HG03025 (cell line): ENCODE measurements around the gene BMX.

ENCODE experiments used
- ATAC-seq: cut with Tn5 transposase; IDR thresholded peaks from one replicate; pipeline ENCODE4 v1.9.1; 2021; ENCODE audit warnings: mild to moderate bottlenecking, moderate library complexity; ENCODE audit not compliant: unreplicated experiment, low FRiP score

The BMX gene

DNA sequence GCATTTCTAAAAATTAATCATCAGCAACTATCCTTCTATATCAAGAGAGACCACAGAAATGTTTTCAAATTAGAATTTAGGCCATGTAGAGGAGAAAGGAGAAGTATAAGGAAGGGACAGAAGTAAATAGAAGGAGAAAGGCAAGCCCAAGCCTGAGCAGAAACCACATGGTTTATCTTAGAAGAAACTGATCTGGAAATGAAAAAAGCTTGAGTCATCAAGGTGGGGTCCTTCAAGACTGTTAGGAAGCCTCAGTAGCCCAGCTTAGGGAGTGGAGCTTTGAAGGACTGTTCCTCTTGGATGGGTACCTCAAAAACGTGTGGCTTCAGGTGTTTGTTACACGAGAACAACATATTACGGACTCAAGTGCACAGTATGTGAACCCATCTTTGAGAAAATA lies 4.5 kb downstream of the BMX start:
- no peak for ATAC-seq

DNA sequence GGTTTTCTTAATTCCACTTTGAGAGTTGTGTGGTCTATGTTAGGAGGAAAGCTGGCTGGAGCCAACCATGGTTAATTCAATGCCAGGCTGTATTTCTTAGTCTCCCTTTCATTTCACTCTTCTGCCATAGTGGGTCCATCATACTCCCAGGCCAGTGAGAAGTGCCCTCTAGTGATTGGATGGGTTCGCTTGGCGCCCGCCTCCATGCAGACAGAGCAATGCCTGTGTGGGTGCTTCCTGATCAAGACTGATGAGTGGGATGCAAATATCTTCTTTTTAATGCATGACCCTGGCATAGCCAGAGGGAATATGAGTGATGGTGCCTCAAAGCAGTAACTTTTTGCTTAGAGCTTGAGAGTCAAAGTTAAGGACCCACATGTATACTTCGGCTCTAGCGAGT lies 6.4 kb downstream of the BMX start:
- ATAC-seq = no peak

DNA sequence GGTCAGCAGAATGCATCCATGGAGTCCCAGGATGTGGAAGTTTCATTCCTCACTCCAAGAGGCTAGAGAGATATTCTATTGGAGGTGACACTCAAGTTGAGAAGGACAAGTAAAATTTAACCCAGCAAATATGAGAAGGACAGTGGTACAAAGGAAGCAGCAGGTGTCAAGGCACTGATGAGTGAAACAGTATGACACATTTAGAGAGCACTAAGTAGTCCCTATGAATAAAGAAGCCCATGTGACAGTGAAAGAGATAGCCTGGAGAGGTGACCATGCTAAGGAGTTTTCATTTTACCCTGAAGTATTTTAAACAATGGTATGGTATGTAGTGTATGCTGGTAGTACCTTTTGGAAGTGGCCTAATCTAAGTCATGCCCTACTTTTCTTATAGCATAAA lies 9.2 kb downstream of the BMX start:
- ATAC-seq = no peak

DNA sequence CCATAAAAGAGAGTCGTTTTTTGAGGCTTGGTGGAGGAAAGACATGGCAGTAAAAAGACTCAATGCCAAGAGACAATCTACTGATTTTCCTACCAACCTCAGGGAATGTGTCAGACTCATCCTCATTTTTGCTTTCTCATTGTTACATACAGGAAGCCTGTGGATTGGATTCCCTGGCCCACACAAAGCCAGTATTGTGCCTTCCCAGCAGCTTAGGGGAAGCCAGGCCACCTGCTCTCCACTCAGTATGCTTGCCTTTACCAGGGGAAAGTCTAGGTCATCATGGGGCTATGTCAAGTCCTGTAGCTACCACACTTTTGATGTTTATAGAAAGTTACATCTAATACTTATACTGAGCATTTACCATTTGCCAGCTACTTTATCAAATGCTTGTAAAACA lies 11.0 kb downstream of the BMX start:
- ATAC-seq = no peak

DNA sequence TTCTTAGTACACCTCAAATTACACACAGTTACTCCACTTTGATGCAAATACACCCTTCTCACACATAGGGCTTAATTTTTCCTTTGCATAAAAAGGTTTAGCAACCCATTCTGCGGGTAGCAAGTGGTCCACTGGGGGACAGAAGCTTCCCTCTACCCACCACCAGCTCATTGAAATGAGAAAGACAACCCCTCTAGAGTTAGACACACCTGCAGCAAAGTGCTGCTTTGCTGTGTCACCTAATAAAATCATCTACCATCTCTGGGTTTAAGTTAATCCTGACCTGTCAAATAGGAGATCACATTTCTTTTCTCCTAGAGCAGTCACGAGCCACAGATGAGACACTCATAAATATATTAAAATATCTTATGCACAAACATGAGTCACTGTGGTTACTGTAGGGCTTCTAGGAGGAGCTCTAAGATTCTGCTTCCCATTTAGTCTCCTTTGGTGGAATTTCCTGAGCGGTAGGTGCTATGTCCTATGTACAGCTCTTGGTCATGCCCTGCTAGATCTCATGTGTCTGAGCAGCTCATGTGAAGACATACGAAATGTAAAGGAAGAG lies 11.9 kb downstream of the BMX start:
- ATAC-seq = no peak

DNA sequence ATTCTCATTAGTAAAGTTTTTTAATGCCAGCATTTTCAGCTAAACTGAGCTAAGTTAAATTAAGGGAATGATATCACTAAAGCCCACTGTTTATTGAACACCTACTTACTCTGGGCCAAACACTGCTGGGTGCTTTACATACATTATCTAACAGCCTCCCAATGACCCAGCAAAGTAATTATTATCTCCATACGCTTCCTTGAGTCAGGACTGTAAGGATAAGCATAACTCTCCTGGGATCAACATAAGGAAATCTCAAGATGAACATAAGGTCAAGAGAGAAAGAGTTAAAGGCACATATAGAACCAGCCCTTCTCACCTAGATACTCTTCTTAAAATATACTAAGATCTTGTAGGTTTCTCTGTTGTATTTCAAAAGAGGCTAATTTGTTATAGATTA lies 13.7 kb downstream of the BMX start:
- no peak for ATAC-seq

DNA sequence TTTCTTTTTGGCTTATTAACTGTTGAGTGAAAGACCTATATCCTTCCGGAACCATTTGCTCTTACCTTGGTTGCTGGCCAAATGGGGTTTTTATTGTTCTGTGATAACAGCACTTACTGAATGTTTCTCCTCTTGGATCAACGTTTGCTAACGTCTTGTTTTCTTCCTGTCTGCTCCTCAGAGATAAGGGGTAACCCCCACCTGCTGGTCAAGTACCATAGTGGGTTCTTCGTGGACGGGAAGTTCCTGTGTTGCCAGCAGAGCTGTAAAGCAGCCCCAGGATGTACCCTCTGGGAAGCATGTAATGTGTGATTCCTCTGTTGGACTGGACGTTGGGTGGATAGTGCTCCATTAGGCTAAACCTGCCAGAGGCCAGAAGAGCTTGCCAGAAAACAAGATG lies 15.3 kb downstream of the BMX start:
- no peak for ATAC-seq

DNA sequence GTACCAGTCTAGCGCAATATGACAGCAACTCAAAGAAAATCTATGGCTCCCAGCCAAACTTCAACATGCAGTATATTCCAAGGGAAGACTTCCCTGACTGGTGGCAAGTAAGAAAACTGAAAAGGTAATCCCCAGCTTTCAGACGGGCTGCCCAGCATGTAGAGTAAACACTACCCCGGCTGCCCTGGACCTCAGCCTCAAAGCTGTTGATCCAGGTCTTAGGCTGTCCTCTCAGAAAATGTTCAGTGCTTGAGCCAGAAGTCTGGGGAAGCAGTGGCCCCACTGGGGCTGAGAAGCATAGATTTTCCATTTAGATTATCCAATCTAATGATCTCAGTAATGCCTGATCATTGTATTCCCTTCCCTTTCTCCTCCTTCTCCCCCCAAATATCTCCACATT lies 21.9 kb downstream of the BMX start:
- no peak for ATAC-seq

DNA sequence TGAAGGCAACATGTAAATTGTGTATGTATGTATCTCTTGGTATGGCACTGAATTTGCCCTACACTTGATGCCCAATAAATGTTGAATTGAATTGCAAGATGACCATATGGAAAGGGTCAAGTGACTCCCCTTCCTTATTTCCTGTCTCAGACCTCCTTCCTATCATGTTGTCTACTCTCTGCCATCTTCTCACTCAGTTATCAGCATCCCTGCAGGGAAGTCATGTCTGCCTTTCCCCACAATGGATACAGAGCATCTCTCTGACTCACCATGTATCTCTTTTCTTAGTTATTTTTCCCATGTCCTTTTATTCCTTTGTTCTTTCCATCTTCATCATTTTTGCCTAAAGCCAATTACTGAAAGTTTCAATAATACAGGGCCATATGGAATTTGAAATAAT lies 22.5 kb downstream of the BMX start:
- ATAC-seq = no peak

DNA sequence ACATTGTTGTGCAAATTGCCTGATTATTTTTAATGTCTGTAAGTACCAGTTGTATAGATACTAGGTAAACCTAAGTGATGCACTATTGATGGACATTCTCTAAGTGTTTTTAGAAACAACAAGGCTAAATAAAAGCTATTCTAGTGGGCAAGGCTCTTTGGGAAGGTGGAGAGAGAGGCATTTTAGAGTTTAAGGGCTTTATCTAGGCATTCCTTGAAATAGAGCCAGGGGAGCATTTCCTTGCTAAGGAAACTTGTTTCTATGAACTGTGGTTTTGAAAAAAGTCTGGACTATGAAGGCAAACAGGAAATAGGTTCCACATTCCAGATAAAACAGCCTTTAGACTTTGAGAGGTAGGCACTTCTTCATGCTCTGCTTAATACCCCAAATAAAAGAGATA lies 23.8 kb downstream of the BMX start:
- no peak for ATAC-seq

DNA sequence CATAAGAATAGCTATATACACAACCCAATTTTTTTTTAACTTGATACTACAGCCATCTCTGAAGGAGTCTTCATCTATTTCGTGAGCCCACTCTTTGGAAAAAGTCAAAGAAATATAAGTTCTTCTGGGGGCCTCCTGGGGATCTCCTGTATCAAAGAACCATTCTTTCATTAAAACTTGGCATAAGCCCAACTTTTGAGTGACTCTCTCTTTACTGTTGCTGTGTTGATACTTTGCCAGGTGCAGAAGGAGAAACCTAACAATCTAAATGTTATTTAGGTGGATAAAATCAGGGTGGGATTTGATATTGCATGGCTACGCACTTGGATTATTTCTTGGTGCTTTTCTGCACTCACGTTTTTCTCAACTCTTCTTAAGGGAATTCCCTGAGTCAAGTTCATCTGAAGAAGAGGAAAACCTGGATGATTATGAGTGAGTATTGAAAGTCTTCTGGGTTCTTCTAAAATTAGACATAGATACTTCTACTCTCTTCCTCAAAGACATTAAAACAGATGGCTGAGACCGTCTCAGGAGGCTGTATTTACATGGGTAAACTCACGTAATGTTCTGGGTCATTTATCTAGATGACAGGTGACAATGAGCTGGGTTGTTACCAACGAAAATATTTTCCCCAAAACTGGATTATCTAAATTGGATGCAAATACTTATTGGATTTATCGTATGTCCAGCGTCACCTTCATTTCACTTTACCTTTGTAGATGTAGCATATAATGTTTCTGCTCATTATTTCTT lies 25.2 kb downstream of the BMX start:
- ATAC-seq = no peak

DNA sequence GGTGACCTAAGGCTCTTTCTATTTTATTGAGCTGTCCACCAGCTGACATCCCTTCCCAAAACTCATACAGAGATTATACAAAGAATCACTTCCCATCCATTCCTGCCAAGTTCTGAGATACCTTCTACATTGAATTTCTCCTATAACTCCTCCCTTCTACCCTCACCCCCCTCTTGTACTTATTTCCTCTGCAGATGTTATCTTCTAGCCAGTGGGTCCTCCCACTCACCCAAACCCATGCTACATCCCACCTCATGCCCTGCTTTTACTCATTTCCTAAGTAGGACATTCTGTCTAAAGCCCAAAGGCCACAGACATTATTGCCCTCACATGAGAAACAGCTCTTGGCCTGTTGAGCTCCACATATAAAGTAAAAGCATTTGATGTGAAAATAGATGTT lies 28.6 kb downstream of the BMX start:
- no peak for ATAC-seq

DNA sequence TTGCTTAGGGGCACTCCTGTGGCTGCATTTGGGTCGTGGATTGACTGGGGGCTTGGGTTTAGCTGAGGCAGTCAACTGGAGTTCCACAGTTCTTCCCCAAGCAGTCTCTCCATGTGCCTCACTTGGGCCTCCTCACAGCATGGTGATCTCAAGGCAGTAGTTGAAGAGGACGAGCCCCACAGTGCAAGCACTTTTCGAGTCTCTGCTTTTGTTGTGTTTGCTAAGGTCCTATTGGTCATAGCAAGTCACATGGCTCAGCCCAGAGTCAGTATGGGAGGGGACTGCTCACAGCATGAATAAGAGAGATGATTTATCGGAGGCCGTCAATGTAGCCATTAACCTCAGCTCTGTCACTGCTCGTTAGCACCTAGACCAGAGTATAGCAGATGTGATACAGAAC lies 29.7 kb downstream of the BMX start:
- no peak for ATAC-seq

DNA sequence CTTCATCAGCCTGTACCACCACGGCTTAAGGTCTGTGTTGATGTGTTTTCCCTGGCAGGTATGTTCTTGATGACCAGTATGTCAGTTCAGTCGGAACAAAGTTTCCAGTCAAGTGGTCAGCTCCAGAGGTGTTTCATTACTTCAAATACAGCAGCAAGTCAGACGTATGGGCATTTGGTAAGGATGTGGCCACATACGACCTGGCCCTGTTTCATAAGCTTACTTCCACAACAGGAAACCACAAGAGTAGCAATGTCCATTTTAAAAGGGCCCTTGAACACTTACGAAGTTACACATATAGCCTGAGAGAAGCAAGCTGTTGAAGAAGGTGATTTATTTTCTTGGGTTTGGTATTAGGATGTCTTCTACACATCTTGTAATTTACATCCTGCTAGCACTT lies 46.1 kb downstream of the BMX start:
- ATAC-seq = no peak

DNA sequence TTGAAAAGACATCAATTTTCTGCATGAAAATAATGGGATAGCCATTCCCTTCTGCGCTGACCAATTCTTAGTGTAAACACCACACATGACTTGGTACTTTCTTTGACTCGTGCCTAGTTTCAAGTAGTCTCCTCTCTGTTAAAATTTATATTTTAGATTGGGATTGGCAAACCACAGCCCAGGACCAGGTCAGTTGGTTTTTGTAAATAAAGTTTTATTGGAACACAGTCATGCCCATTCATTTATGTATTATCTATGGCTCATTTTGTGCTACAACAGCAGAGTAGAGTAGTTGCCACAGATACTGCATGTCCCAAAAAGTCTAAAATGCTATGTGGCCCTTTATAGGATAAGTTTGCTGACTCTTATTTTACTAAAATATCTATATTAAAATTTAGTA lies 46.7 kb downstream of the BMX start:
- ATAC-seq = no peak

DNA sequence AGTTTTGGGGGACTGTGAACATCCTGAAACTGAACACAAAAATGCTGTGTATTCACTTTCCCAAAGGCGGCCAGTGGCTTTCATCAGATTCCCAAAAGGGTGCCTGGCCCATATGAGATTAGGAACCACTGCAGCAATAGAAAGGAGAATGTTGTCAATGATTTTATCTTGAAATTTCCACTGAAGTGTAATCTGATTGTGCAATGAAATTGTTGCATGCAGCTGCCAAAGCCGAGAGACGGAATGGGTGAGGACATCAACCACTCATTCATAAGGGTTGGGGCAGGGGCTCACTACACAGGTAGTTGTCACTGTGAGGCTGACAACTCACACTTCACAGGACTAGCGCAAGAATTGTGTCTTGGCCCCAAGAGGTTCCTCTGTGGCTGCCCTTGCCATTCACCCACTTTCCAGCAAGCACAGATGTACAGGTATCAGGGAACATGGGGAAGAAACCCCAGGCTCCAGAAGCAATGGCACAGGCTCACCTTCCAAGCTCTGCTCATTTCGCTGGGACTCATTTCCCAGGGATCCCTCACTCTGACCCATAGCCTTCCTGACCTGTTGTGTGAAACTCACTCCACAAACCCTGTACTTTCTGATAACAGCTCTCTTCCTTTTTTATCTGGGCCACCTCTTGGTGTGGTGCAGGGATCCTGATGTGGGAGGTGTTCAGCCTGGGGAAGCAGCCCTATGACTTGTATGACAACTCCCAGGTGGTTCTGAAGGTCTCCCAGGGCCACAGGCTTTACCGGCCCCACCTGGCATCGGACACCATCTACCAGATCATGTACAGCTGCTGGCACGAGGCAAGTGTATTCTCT lies 48.8 kb downstream of the BMX start:
- ATAC-seq = no peak

DNA sequence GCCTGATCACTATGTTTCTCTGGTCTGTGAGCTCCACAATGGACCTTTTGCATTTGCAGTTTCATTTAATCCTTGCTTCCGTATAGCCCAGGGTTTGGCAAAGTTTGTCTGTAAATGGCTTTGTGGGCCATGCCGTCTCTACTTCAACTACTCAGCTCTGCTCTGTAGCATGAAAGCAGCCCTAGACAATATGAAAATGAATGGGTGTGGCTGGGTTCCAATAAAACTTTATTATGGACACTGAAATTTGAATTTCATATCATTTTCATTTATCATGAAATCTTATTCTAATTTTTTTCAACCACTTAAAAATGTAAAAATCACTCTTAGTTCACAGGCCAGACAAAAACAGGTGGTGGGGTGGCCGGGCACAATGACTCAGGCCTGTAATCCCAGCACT lies 58.6 kb downstream of the BMX start:
- ATAC-seq = no peak

DNA sequence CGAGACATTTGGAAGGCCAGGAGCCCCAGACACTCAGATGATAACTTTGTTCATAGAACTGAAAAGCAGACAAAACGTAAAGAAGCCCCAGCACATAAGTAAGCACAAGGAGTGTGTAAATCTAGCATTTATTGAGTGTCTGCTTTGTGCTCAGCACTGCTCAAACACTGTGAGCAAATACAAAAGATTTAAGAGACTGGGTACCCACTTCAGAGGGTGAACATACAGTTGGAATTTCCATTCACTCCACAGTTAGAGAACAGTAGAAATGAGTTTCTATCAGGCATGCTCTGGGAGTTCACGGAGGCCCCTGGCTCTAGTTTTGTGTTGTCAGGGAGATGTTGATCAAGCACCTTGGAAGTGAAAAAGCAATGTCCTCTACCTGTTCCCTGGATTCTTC lies 60.3 kb downstream of the BMX start:
- ATAC-seq = no peak

DNA sequence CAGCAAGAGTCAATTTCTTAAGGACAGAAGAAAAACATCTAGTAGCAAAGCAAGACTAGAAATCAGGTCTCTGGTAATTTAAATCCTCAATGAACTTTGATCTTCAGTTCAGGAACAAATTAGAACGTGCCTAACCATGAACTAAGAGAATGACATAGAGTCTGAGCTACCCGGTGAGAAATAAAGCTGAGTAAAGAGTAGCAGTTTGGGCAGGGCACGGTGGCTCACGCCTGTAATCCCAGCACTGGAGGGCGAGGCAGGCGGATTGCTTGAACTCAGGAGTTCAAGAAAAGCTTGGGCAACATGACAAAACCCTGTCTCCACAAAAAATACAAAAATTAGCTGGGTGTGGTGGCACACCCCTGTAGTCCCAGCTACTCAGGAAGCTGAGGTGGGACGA lies 62.4 kb downstream of the BMX start:
- no peak for ATAC-seq

DNA sequence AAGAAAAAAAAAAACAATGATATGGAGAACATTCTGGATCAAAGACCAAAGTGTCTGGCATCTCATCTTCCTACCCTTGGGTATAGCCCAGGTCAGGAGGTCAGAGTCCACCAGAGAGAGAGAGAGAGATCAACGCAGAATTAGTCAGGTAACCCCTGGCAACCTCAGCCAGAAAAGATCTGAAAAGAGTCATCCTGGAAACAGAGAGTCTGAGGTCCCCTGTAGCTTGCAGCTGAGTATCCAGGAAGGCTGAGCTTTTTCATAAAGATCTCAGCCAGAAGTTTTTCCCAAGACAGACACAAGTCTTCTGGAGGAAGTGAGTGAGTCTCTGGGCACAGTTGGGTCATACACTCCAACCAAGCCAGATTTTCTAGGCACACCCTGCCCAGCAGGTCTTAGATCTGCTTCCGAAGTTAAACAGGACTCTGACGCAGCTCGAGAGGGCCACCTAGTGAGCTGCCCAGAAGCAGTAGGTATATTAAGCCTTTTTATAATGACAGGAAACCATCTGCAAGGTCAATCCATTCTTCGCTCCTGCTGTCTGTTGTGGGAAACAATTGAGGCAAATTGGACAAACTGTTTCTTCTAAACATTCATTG lies 64.5 kb downstream of the BMX start:
- no peak for ATAC-seq

DNA sequence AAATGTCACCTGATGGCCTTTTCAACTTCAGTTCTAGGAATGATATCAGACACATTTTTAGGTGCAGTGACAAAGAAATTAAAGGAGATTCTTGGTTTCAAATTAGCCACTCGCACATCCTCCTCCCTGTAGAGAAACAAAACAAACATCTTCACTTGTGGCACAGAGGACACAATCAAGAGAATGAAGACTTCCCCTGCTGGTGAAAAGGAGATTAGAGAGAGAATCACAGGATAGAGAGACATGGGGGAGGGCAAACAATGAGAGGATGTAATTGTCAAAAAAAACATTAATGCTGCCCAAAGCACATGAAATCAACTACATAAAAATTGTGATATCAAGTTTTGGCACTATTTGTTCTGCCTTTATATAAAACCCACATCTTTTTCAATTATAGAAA lies 65.6 kb downstream of the BMX start:
- ATAC-seq = no peak

DNA sequence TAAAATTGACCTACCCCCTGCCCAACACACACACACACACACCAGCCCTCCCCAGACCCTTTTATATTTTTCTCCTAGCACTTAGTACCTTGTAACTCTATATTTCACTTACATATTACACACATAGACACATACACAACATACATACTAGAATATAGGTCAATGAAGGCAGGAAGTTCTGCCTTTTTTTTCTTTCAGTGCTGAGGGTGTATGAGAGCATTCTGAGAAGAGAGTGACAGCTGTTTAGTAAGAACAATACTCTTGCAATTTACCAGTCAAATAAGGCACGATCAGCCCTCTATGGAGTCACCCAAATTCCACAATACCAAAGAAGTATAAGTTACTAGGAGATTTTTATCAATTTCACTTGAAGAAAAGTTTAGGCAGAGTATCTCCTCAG lies 66.7 kb downstream of the BMX start:
- no peak for ATAC-seq
